ENCODE measurements around the gene MRPL20. TPM values are rescaled to one million over a fixed set of nuclear protein-coding genes. Genes with fewer than 3 reads are reported as not detected.

MRPL20 gene
- total and polyA plus RNA-seq, 9 of the 15 experiments (the other 6 are each of a cell fraction or from before 2014, with no cell fraction given), result 180 to 671 (median 229) TPM

GRCh38 chr1:1441002-1441888 is 34.2 kb upstream of the MRPL20 start (continued):
- TF ChIP-seq REST (IDR thresholded peaks at IDR 0.05; ENCODE audit: borderline replicate concordance) (peak; percentile 80), REST (CRISPR knock-in tag; IDR thresholded peaks at IDR 0.05; ENCODE audit: low read depth) (no peak), PHF8 (IDR thresholded peaks at IDR 0.05; ENCODE audit: borderline replicate concordance, low read length) (no peak), FOXP1 (CRISPR knock-in tag; IDR thresholded peaks at IDR 0.05) (no peak), ZNF134 (CRISPR knock-in tag; conservative IDR thresholded peaks at IDR 0.05) (no peak), NR2C2 (CRISPR knock-in tag; IDR thresholded peaks at IDR 0.05) (peak; percentile 73; the same call in 1 of the 2 replicates), NR2C2 (tag; IDR thresholded peaks at IDR 0.05) (peak; percentile 39; the same call in 1 of the 2 replicates), CEBPB (tag; IDR thresholded peaks at IDR 0.05) (no peak), U2AF1 (optimal IDR thresholded peaks at IDR 0.05; ENCODE audit: low read depth, low read length) (no peak), ZNF696 (CRISPR knock-in tag; conservative IDR thresholded peaks at IDR 0.05) (no peak), CREB1 (IDR thresholded peaks at IDR 0.05) (no peak), CREB1 (CRISPR knock-in tag; IDR thresholded peaks at IDR 0.05) (peak; percentile 62; the same call in 1 of the 2 replicates), ZZZ3 (IDR thresholded peaks at IDR 0.05) (no peak), ZNF212 (CRISPR knock-in tag; IDR thresholded peaks at IDR 0.05) (no peak), ZSCAN32 (CRISPR knock-in tag; IDR thresholded peaks at IDR 0.05) (no peak), ZNF12 (CRISPR knock-in tag; IDR thresholded peaks at IDR 0.05) (peak; percentile 76; the same call in 1 of the 2 replicates)
- TF ChIP-seq, protein P1, sequence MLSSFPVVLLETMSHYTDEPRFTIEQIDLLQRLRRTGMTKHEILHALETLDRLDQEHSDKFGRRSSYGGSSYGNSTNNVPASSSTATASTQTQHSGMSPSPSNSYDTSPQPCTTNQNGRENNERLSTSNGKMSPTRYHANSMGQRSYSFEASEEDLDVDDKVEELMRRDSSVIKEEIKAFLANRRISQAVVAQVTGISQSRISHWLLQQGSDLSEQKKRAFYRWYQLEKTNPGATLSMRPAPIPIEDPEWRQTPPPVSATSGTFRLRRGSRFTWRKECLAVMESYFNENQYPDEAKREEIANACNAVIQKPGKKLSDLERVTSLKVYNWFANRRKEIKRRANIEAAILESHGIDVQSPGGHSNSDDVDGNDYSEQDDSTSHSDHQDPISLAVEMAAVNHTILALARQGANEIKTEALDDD (IDR thresholded peaks at IDR 0.05), result no peak
